GM18909 (cell line): ENCODE results near the gene DICER1.

ENCODE experiments used
- ATAC-seq: cut with Tn5 transposase; IDR thresholded peaks from one replicate; pipeline ENCODE4 v1.9.1; 2021; ENCODE audit warnings: mild to moderate bottlenecking; ENCODE audit not compliant: unreplicated experiment, poor library complexity

The DICER1 gene

DNA sequence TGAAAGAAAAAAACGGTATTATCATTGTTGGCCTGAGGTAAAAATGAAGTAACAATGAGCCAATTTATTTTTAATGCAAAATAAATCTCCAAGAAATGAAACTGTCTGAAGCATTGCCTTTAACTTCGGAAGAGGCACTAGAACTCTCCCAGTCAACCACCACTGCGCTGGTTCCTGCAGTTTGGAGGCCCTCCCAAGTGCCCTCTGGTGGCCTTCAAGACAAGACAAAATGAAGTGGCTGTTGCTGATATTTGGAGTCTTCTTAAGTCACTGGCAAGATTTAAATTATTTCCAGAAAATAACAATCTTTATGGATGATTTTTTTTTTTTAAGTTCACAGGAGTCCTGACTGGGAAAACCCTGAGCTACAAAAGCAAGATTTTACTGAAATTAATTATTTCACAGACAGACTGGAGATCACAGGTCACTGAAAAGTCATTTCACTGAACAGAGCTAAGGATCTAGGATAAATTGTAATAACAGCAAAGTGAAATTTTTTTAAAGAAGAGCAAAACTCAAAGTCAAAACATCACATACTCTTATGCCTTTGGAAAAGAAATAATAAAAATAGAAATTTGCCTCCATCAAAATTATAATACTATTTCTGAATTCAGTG is 58.2 kb downstream of the DICER1 start:
- ATAC-seq, result no peak

DNA sequence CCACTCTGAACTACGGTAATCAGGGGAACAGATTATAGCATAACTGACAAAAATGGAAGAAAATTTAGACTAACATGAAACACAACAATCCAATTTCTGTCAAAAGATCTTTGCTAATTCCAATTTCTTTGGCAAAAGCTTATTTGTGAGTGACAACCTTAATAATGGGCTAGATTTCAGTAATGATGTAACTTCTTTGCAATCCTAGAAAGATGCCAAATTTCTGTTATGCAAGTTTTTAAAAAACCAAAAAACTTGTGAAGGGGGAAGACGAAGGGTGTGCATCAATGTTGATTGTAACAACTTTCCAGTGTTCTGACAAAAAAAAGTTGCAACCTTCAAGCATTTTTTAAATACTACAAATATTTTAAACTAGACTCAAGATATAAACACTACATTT is 59.9 kb downstream of the DICER1 start:
- ATAC-seq, result no peak

DNA sequence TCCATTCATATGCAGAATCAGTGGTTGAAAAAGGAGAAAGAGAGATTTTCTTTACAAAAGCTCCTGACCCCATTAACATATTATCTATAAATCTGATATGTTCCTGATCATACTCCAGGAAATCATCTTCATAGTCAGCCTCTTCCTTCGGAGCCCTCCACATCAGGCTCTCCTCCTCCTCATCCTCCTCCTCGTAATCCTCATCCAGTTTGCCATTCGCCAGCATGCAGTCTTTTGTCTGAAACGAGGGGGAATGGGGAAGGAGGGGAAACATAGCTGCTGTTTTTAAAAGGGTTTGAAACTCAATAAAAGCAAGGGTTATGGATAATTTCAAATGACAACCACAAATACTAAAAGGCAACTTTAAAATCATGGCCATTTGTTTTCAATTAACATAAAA is 60.9 kb downstream of the DICER1 start:
- ATAC-seq, result no peak

DNA sequence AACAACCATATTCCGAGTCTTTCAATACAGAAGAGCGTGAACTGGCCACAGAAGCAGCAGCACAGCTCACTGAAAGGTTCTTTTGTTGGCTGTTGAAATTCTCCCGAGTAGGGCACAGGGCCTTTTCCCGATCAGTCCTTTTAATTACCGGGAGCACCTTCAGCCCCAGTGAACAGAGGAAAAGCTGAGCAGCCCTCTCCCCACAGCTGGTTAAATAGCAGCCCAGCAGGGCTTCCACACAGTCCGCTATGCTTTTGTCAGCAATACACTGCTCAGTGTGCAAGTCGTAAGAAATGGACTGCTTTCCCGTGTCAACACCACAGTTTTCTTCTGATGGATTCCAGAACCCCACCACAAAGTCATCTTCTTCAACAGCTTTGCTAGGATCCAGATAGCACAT is 61.3 kb downstream of the DICER1 start:
- no peak for ATAC-seq

DNA sequence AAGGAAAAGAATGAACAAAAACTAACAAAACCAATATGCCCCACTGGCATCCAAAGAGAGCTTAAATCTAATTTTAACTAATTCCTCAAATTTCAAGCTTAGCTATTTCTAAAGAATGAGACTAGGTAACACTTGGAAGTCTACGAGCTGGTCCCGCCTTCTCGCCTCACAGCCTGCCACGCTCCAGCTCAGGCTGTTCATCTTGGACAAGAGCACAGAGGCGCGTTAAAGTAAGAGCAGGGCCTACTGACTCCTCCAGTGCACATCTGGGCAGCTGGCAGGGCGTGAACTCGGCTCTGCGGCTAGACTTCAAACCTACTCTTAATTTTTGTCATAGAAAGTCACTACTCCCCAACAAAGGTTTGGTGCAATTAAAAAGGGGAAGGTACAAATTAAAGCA is 64.6 kb downstream of the DICER1 start:
- no peak for ATAC-seq

DNA sequence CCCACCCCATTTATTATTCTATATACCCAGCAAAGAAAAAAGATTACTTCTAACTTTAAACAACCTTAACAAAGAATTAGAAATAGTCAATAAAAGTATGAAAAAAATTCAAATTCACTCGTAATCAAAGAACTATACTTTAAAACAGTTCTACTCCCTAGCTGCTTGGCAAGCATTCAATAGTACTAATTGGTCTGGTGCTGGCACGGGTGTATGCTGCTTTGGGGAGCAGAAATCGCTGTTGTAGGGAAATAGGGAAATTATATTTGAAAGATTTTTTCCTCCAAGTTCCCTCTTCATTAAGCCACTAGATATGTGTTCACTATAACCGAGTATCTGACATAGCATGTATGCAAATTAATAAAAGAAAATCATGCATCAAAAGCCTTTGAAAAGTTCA is 65.7 kb downstream of the DICER1 start:
- ATAC-seq, result no peak

DNA sequence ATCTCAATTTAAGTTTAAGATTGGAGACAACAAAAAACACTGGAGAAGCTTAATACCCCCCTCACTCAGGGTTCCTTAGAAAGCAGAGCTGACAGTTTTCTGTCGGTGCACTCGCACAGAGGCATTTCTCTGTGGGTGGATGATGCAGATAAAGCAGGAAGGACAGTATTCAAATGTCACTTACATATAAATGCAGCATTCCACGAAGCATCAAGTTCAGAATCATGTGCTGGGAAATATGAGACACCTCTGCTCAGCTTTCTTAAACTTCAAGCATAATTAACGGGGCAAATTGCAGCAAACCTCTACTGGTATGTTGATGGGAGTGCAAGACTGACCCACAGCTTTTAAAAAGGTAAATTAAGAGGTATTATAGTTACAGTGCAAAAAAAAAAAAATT is 68.7 kb downstream of the DICER1 start:
- ATAC-seq, result no peak

DNA sequence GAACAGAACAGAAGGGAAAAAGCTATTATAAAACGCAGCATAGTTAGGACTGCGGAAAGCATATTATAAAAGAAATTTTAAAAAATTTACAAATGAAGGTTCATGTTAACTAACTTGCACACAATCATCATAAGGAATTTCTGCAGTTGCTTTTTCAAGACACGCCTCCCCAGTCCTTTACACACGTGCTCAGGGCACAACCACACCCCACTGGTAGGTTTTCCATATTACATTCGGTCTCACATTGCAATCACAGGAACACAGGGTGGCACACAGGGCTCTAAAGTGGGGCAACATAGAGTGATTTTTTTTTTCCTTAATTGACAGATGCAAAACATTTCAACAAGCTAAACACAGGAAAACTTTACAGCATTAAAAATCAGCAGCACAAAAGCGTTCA is 69.7 kb downstream of the DICER1 start:
- no peak for ATAC-seq

DNA sequence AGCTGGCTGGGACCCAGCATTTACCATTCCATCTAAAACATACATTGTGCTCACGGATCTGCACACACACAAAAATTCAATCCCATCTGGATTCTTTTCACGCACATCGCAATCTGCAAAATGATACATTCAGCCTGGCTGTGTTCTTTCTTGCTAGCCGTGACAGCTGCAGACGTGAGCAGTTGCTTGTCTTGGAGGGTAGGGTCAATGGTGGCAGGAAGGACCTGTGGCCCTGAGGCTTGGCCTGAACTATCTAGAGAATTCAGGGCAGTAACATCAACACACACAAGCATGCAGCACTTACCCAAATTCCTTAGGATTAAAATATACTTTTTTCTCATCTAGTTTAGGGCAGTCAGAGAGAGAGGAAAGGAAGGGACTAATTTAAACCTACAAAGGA is 72.0 kb downstream of the DICER1 start:
- ATAC-seq, result no peak

DNA sequence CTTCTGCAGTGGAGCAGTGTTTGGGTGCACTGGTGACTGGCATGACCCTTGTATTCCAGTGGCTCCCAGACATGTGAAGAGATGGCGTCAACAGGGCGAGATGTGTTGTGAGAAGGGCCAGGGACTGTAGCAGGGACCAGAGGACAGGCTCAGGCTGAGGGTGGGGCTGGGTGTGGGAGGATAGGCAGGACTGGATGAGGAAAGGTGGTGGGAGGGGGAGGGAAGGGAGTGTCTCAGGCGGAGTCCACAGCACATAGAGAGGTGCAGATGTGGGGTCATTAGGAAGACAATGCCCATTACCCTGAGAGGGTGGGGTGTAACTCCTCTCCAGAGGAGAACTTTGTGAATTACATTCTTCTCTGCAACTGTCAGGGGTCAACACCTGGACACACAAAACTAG is 78.5 kb downstream of the DICER1 start:
- ATAC-seq, result no peak

DNA sequence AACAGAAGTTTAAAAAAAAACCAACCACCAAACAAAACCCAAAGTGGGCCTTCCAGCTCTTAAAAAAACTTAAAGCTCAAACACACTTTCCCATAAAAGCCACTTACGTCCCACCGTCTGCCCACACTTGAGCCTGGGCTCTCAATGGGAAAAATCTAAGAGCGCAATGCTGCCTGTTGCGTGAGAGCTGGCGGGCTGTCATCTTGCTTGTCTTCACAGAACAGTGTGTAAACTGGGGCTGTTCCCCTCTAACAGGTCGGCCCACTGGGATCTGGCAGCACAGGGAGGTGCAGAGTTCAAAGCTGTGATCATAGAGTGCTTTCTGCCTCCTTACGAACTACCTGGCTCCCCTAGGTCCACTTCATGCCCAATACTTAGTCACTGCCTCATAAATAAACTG is 80.0 kb downstream of the DICER1 start:
- no peak for ATAC-seq

DNA sequence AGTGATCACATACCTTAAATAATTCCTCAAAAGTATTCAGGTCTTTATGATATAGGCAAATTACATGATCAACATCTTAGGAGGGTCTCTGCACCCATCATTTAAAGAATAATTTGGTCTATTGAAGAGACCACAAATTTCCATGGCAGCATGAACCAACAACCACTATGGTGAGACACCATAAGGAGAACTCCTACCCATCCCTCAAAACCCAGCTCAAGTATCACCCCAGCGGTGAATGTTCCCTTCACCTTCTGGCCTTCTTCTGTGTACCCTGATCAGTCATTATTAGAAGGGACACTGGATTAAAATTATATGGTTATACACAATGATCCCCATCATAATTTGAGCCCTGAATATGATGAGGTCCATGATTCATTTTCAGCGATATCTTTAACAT is 81.5 kb downstream of the DICER1 start:
- ATAC-seq, result no peak

DNA sequence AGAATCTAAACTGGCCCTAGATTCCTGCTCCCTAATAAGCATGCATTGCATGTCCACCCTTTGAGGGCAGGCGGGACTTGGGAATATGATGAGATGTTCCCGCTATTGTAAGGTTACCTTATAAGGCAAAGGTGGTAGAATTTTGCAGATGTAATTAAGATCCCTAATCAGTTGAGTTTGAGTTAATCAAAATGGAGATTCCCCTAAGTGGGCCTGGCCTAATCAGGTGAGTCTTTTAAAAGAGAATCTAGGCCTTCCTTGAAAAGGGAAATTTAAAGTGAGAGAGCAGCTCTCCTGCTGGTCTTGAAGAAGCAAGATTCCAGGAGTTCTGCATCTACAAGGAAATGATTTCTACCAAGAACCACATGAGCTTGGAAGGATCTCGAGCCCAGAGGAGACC is 83.4 kb downstream of the DICER1 start:
- no peak for ATAC-seq

DNA sequence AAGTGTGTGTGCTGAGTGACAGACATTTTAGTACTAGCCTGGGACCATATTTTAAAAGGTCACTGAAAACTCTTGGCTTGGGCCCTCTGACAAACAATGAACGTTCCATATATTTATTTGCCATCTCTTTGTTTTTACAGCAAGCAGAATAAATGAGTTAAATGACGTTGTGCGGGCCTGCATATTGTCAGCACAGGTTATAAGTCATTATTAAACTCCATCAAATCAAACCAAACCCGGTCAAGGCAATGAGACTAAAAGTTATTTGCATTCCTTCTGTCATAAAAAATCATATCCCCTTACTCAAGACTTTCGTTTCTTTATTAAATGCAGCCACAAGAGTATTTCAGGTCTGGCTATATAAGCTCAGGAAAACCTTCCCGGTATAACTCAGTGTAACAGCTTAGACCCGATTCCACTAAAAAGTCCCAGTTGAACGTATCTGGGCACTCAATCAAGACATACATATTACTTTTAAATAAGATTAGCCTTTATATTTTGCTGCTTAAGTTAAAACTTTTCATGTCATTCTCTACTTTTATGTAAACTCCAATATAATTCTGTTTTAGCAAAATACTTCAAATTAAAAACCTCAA is 84.9 kb downstream of the DICER1 start:
- ATAC-seq, result no peak

DNA sequence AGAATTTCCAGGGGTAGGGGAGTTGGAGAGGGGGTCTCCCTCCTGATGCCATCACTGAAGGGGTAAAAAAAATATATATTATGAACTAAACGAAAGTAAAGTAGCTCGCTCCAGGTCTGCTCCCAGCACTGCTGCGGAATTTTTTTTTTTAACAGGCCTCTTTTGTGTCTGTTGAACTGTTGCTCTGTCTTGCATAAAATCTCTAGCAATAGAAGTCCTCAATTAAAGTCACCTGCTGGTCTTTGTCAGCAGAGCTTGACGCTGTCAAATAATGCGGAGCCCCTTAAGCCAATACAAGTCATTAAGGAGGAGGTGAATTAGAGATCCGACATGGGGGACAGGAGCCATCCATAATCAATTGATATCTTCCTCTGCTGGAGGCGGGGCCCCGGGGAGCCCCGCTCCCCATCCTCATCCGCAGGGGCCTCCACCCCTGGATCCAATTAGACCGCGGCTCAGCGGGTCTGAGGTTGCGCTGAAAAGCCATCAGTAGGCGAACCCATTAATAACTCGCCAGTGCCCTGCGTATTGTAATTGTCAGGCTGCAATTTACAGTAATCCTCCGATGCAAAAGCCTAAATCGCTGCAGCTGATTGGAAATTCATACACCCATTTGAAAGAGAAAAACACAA is 85.6 kb downstream of the DICER1 start:
- ATAC-seq, result no peak

DNA sequence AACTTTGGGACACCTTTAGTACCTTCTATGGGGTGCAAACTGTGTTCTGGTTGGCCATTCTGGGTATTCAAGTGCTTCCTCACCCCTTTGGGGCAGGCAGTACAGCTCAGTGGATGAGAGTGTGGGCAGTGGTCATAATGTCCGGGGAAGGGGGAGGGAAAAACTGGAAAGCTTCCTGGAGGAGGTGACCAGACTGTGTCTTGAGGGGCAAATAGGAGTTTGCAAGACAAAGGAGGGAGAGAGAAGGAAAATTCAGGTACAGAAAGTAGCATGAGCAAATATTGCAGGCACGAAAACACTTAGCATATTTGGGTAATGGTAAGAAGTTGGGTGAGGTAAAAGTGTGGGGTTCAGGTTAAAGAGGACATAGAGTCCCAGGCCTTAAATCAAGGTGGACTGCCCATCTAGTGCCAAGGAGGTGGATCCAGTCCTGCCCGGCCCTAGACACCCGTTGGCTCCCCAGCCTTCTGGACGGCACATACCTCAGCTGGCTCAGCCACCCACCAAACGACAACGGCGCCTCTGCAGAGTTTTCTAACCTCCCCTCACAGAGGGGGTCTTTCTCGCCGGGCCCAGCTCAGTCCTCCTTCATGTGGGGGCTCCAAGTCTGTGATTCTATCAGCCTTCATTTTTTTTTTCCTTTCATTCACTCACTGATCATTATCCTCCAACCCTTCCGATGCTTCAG is 86.4 kb downstream of the DICER1 start:
- ATAC-seq, result no peak

DNA sequence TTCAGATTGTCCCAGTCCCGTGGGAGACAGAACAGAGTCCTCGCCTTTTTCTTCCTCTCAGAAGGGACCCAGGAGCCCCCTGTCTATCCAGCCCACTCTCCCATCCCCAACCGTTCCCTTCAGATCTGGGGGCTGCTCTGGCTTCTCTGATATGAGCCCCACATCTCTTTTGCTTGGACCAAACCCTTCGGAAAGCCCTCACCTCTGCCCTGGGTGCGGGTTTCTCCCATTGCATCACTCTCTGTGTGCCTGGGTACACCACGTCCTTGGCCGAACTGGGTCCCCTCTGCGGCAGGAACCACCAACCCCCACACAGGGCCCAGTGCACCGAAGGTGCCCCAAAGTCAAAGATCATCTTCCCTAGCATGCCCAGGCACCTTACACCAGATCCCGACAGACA is 87.8 kb downstream of the DICER1 start:
- no peak for ATAC-seq

DNA sequence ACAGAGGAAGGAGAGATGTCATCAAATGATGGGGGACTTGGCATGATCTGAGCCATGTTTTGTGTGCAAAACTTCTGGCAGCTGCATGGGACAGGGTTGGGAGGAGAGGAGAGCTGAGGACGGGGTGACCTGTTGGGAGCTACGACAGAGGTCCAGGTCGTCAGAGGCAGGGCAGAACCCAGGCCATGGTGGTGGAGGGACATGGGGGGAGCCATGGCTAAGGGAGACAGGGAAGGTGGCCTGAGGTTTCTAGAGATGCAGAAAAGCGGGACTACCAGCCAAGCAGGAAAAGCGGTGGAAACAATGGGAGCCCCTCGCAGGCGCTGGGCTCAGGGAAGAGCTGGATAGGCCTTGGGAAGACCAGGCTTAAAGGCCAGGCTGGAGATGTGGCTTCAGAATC is 88.3 kb downstream of the DICER1 start:
- no peak for ATAC-seq

DNA sequence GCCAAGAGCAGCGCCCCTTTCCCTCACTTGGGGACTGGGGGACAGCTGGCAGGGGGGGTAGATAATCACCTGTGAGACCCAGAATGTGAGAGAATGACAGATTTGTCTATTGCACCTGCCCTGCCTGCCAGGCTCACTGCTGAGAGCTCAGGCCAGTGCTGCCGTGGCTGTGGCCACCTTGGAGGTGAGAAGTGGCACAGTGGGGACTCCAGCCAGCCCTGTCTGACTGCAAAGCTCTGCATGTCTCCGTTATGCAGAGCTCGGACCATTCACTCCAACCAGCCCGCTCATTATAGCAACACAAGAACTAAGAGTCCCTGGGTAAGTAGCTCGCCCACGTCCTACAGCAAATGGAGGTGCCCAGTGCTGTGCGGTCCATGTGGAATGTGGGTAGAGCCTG is 88.8 kb downstream of the DICER1 start:
- no peak for ATAC-seq

DNA sequence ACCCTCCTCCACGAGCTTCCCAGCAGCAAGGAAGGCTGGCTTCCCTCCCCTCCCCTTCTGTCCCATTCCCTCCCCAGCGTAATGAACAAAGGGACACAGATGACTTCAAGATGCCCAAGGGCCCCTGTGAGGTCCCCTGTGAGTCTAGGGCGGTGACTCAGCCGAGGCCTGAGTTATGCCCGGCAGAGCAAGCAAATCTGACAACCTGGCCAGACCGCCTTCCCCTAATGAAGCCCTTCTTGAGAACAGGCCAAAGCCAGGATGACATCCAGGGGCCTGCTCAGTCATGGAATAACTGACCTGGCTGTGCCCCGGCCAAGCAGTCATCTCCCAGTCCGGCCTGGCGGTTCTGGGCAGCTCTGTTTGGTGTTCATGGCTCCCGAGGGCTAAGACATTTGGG is 89.2 kb downstream of the DICER1 start:
- ATAC-seq, result no peak

DNA sequence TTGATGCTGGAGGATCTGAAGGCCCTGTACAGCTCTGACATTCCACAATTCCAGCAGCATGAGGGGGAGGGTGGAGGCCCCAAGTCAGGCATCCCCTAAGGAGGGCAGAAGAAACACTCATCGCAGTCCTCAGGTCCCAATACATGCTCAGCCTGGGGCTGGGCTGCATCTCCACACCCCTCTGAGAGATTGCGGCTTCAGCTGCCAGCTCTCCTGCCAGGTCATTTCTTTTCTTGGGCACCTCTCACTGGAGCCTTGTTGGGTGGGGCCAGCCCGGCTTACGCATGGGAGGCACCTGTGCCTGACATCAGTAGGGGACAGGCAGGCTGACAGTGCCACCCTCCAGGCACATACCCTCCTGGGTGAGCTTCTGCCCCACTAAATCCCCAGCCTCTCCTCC is 89.8 kb downstream of the DICER1 start:
- ATAC-seq, result no peak
